IMR-90 (cell line): ENCODE results near the gene DCAF8L2. TPM values are rescaled to one million over a fixed set of nuclear protein-coding genes. Genes with fewer than 3 reads are reported as not detected.

Experiments used
- ATAC-seq: fragments of 200-7000 bp; cut with Tn5 transposase; 2 replicates; pipeline ENCODE4 v1.9.1; 2020; ENCODE audit warnings: low read depth, mild to moderate bottlenecking, moderate library complexity
- BruUV-seq: library from RNA; stranded (reverse); fragments of 400-500 nt; replicated peaks from 2 replicates; lab custom pipeline; 2021; lab: Mats Ljungman, UMichigan
- CTCF ChIA-PET: fragments of 300-600 bp; formaldehyde crosslinking; extraction: SDS; loops from one replicate; lab custom pipeline; 2021; ENCODE audit warnings: antibody characterized with exemption; lab: Yijun Ruan, JAX
- POLR2A ChIA-PET: fragments of 300-600 bp; sonication (Branson Sonifier 250); formaldehyde crosslinking; loops from one replicate; lab custom pipeline; 2022; ENCODE audit warnings: antibody characterized with exemption; ENCODE audit not compliant: unreplicated experiment; lab: Charles Lee
- DNase-seq: peaks from one replicate; pipeline ENCODE4 v3.0.0; 2013
- H2AFZ ChIP-seq: replicated peaks from 2 replicates; pipeline ENCODE3; 2013; ENCODE audit warnings: low read length, mild to moderate bottlenecking; ENCODE audit not compliant: poor library complexity
- H2AK5ac ChIP-seq: 2 replicates; pipeline ENCODE4 v1.6.1; 2013; ENCODE audit warnings: low read depth, low read length, inconsistent platforms
- H2AK9ac ChIP-seq: replicated peaks from 2 replicates; pipeline ENCODE3; 2013; ENCODE audit warnings: mild to moderate bottlenecking, low read depth, low read length, moderate library complexity; ENCODE audit not compliant: poor library complexity
- H2BK120ac ChIP-seq: 2 replicates; pipeline ENCODE4 v1.6.1; 2013; ENCODE audit warnings: low read depth, low read length, inconsistent platforms
- H2BK15ac ChIP-seq: 3 replicates; pipeline ENCODE4 v1.6.1; 2013; ENCODE audit warnings: low read depth, low read length, inconsistent platforms
- H2BK20ac ChIP-seq: 2 replicates; pipeline ENCODE4 v1.6.1; 2013; ENCODE audit warnings: low read depth, mild to moderate bottlenecking, inconsistent platforms, low read length, moderate library complexity
- H2BK5ac ChIP-seq: 2 replicates; pipeline ENCODE4 v1.6.1; 2013; ENCODE audit warnings: mild to moderate bottlenecking, low read depth, low read length, inconsistent platforms; ENCODE audit not compliant: poor library complexity, severe bottlenecking
- H3K14ac ChIP-seq: replicated peaks from 2 replicates; pipeline ENCODE4 v1.6.1; 2013; ENCODE audit warnings: low read depth, low read length, inconsistent platforms
- H3K18ac ChIP-seq: 2 replicates; pipeline ENCODE4 v1.6.1; 2013; ENCODE audit warnings: low read depth, low read length, control low read depth
- H3K23ac ChIP-seq: 2 replicates; pipeline ENCODE4 v1.6.1; 2013; ENCODE audit warnings: low read depth, low read length, inconsistent platforms
- H3K27ac ChIP-seq: 2 replicates; pipeline ENCODE4 v1.5.1; 2013; ENCODE audit warnings: mild to moderate bottlenecking, control low read depth, low read length; ENCODE audit not compliant: insufficient read depth
- H3K27me3 ChIP-seq: 2 replicates; pipeline ENCODE4 v1.6.1; 2013; ENCODE audit warnings: low read length; ENCODE audit not compliant: control insufficient read depth, insufficient read depth
- H3K36me3 ChIP-seq: 2 replicates; pipeline ENCODE4 v1.6.1; 2013; ENCODE audit warnings: low read length, mixed read lengths; ENCODE audit not compliant: control insufficient read depth, insufficient read depth
- H3K4ac ChIP-seq: 2 replicates; pipeline ENCODE4 v1.6.1; 2013; ENCODE audit warnings: low read depth, low read length, inconsistent platforms
- H3K4me1 ChIP-seq: 2 replicates; pipeline ENCODE4 v1.6.1; 2013; ENCODE audit warnings: low read length, mixed read lengths; ENCODE audit not compliant: control insufficient read depth, insufficient read depth
- H3K4me2 ChIP-seq: 2 replicates; pipeline ENCODE4 v1.6.1; 2013; ENCODE audit warnings: low read depth, mild to moderate bottlenecking, control low read depth, low read length, moderate library complexity
- H3K4me3 ChIP-seq: 2 replicates; pipeline ENCODE4 v1.5.1; 2013; ENCODE audit warnings: low read depth, mild to moderate bottlenecking, control low read depth, low read length, moderate library complexity; ENCODE audit not compliant: insufficient read depth
- H3K56ac ChIP-seq: 2 replicates; pipeline ENCODE4 v1.6.1; 2013; ENCODE audit warnings: low read length, inconsistent platforms; ENCODE audit not compliant: insufficient read depth; ENCODE audit errors: extremely low read depth
- H3K79me1 ChIP-seq, 2 experiments: 2 replicates each; pipeline ENCODE4 v1.6.1; 2013; ENCODE audit warnings: low read length in 2 of 2, inconsistent platforms in 1 of 2, low read depth in 1 of 2
- H3K9ac ChIP-seq: 2 replicates; pipeline ENCODE4 v1.6.1; 2013; ENCODE audit warnings: low read depth, low read length, control low read depth
- H3K9me1 ChIP-seq: 2 replicates; pipeline ENCODE4 v1.6.1; 2013; ENCODE audit warnings: low read length, inconsistent platforms; ENCODE audit not compliant: insufficient read depth
- H3K9me3 ChIP-seq: 2 replicates; pipeline ENCODE4 v1.6.1; 2013; ENCODE audit warnings: low read length; ENCODE audit not compliant: control insufficient read depth, insufficient read depth
- H4K20me1 ChIP-seq: 2 replicates; pipeline ENCODE4 v1.6.1; 2013; ENCODE audit warnings: low read length, inconsistent platforms; ENCODE audit not compliant: insufficient read depth
- H4K5ac ChIP-seq: 2 replicates; pipeline ENCODE4 v1.6.1; 2013; ENCODE audit warnings: mild to moderate bottlenecking, low read depth, low read length, control low read depth
- H4K8ac ChIP-seq, 2 experiments: 2 replicates each; pipeline ENCODE4 v1.6.1; 2013; ENCODE audit warnings: low read depth in 2 of 2, low read length in 2 of 2, control low read depth in 1 of 2, inconsistent platforms in 1 of 2
- H4K91ac ChIP-seq: 2 replicates; pipeline ENCODE4 v1.6.1; 2013; ENCODE audit warnings: low read depth, low read length, inconsistent platforms; ENCODE audit not compliant: insufficient read depth
- BHLHE40 ChIP-seq: fragments of 150-350 bp; IDR thresholded peaks from 2 replicates; pipeline ENCODE4 v1.6.1; 2016; ENCODE audit warnings: mild to moderate bottlenecking, low read depth, low read length
- CEBPB ChIP-seq: IDR thresholded peaks from 2 replicates; pipeline ENCODE4 v1.6.1; 2012; ENCODE audit warnings: low read depth, low read length, improper control_type of control experiment
- CHD1 ChIP-seq: IDR thresholded peaks from 2 replicates; pipeline ENCODE4 v1.6.1; 2012; ENCODE audit warnings: low read depth, low read length, improper control_type of control experiment
- CTCF ChIP-seq: conservative IDR thresholded peaks from 2 replicates; pipeline ENCODE4 v1.5.1; 2012; ENCODE audit warnings: mild to moderate bottlenecking, low read depth, low read length, improper control_type of control experiment
- MAZ ChIP-seq: IDR thresholded peaks from 2 replicates; pipeline ENCODE4 v1.6.1; 2012; ENCODE audit warnings: low read depth, mild to moderate bottlenecking, low read length, improper control_type of control experiment, moderate library complexity, borderline replicate concordance
- MXI1 ChIP-seq: IDR thresholded peaks from 2 replicates; pipeline ENCODE4 v1.6.1; 2012; ENCODE audit warnings: low read depth, mild to moderate bottlenecking, low read length, moderate library complexity, borderline replicate concordance
- POLR2A ChIP-seq: IDR thresholded peaks from 2 replicates; pipeline ENCODE4 v1.6.1; 2012; ENCODE audit warnings: mild to moderate bottlenecking, low read depth, low read length
- SMC3 ChIP-seq: fragments of 150-350 bp; IDR thresholded peaks from 2 replicates; pipeline ENCODE4 v1.6.1; 2016; ENCODE audit warnings: low read depth, mild to moderate bottlenecking, antibody characterized with exemption, low read length, moderate library complexity
- WGBS, 2 experiments: methylation state at CpG; one replicate each; pipeline versions ENCODE4 v1.1.5 to v1.1.7; 2013; ENCODE audit warnings: missing lambda C conversion rate in 2 of 2; ENCODE audit not compliant: insufficient read length in 1 of 2; ENCODE audit errors: extremely low coverage in 2 of 2; 5-methylcytosine and 5-hydroxymethylcytosine counted together
- dilution Hi-C: fragments of 300-500 bp; cut with HindIII; formaldehyde crosslinking; loops from one replicate; pipeline ENCODE4 v1.14.3; 2018; ENCODE audit warnings: low sequenced_read_pairs; ENCODE audit not compliant: unreplicated experiment
- in situ Hi-C: fragments of 300-500 bp; cut with MboI; formaldehyde crosslinking; loops from 3 replicates; pipeline ENCODE4 v1.14.3; 2019; ENCODE audit warnings: low sequenced_read_pairs, inconsistent platforms, mixed read lengths
- intact Hi-C: fragments of 100-400 bp; cut with micrococcal nuclease; formaldehyde crosslinking; loops from 2 replicates; pipeline ENCODE4 v1.10.0; 2022
- polyA plus RNA-seq, 3 experiments: library from polyadenylated mRNA; depleted of rRNA; stranded (reverse); fragments of >200 nt; gene quantifications; 2 replicates each; pipeline ENCODE4 v1.2.3, GENCODE V29; 2012; ENCODE audit warnings: low replicate concordance in 1 of 3
- total RNA-seq: library from RNA; depleted of rRNA; stranded (reverse); fragments of >200 nt; gene quantifications from 2 replicates; pipeline ENCODE4 v1.2.3, GENCODE V29; 2012

The DCAF8L2 gene
- total and polyA plus RNA-seq, 2 of the 4 experiments (the other 2 are of a cell fraction): not detected

GRCh38 chrX:27597508-27597907 lies 7.4 kb downstream of the DCAF8L2 start:
- Histone ChIP-seq H4K20me1 (no peaks in the 10 kb centered on the region), H2BK5ac (no peak overlapping the region), H3K79me1 (no peaks in the 10 kb centered on the region), H4K8ac (no peak overlapping the region), H2AK5ac (no peak overlapping the region), H3K4me2 (no peak overlapping the region), H2BK15ac (no peak overlapping the region), H4K5ac (no peak overlapping the region), H3K23ac (no peak overlapping the region), H3K4me1 (no peaks in the 10 kb centered on the region), H3K36me3 (no peaks in the 10 kb centered on the region), H3K14ac (no peak overlapping the region), H2BK120ac (no peak overlapping the region), H2BK20ac (no peak overlapping the region), H3K9me1 (no peaks in the 10 kb centered on the region), H3K18ac (no peak overlapping the region), H3K27ac (no peak overlapping the region), H3K56ac (no peak overlapping the region), H2AK9ac (no peak overlapping the region), H3K4me3 (no peak overlapping the region), H3K27me3 (no peaks in the 10 kb centered on the region), H4K91ac (no peak overlapping the region), H2AFZ (no peak overlapping the region), H3K9ac (no peak overlapping the region), H3K4ac (no peak overlapping the region), H3K9me3 (no peaks in the 10 kb centered on the region)
- ATAC-seq (no peak), DNase-seq (no peak)
- 40% methylated on average over 1 of the region's 2 CpGs; no CpG with 5 or more reads in 1 of the 2 experiments for WGBS, 2 experiments
- in situ Hi-C loops: no loop called here
- no peak for TF ChIP-seq CEBPB
- TF ChIP-seq SMC3: no peak
- no peak for TF ChIP-seq CTCF
- TF ChIP-seq POLR2A: no peak
- TF ChIP-seq CHD1: no peak
- no peak for TF ChIP-seq MXI1
- no peak for TF ChIP-seq BHLHE40
- no peak for TF ChIP-seq MAZ
- intact Hi-C loops: no loop called here
- ChIA-PET CTCF (no interaction called here), POLR2A (no interaction called here)
- no TSS peak for BruUV-seq
- dilution Hi-C loops: no loop called here
